Stimulated activated CD4-positive, alpha-beta T cell treated with anti-CD3 and anti-CD28 coated beads, Interleukin-12 subunit alpha, Interleukin-12 subunit beta, amount 100 ng/mL, for 48 hours (primary cell): ENCODE data around the gene VPS26C.

Source experiments
- DNase-seq, 3 donors: peaks; one replicate each; pipeline ENCODE4 v3.0.0-alpha.2; 2020; ENCODE audit warnings: low read depth in 2 of 3, low spot score in 1 of 3

VPS26C gene

GRCh38 chr21:37206496-37206895 lies 60.6 kb downstream of the VPS26C start:
- DNase-seq, result no peak

- no peak for DNase-seq
Observed at GRCh38 chr21:37204580-37204979, 62.6 kb downstream of the VPS26C start.

GRCh38 chr21:37202221-37203110 lies 64.7 kb downstream of the VPS26C start:
- no peak for DNase-seq

- no peak for DNase-seq
Observed at GRCh38 chr21:37200641-37201480, 66.3 kb downstream of the VPS26C start.

- DNase-seq, result no peak
Observed at GRCh38 chr21:37199057-37199924, 67.8 kb downstream of the VPS26C start.

- DNase-seq, result no peak
Observed at GRCh38 chr21:37197746-37198145, 69.4 kb downstream of the VPS26C start.

- DNase-seq, result no peak
Observed at GRCh38 chr21:37196847-37197246, 70.3 kb downstream of the VPS26C start.

GRCh38 chr21:37195610-37196009 lies 71.5 kb downstream of the VPS26C start:
- no peak for DNase-seq

GRCh38 chr21:37195059-37195458 lies 72.1 kb downstream of the VPS26C start:
- no peak for DNase-seq

- no peak for DNase-seq
Observed at GRCh38 chr21:37193676-37194075, 73.5 kb downstream of the VPS26C start.

GRCh38 chr21:37193006-37193405 lies 74.1 kb downstream of the VPS26C start:
- DNase-seq, result no peak

- no peak for DNase-seq
Observed at GRCh38 chr21:37192019-37192418, 75.1 kb downstream of the VPS26C start.

- DNase-seq, result no peak
Observed at GRCh38 chr21:37188825-37189224, 78.3 kb downstream of the VPS26C start.

- DNase-seq, result no peak
Observed at GRCh38 chr21:37186983-37187382, 80.2 kb downstream of the VPS26C start.

- DNase-seq, result no peak
Observed at GRCh38 chr21:37184784-37185593, 82.1 kb downstream of the VPS26C start.

GRCh38 chr21:37183749-37184148 lies 83.4 kb downstream of the VPS26C start:
- no peak for DNase-seq

GRCh38 chr21:37182222-37182621 lies 84.9 kb downstream of the VPS26C start:
- no peak for DNase-seq

GRCh38 chr21:37181059-37181458 lies 86.1 kb downstream of the VPS26C start:
- DNase-seq, result no peak

GRCh38 chr21:37176716-37177115 lies 90.4 kb downstream of the VPS26C start:
- DNase-seq, result no peak
